Measurements from ENCODE around the gene DLG2. TPM values are rescaled to one million over a fixed set of nuclear protein-coding genes. Genes with fewer than 3 reads are reported as not detected.
"Not testable (repeated sequence)": the region's sequence is repeated elsewhere in the genome, so short reads cannot be mapped to it uniquely, and the experiment has no call there.

Gene DLG2
- total RNA-seq, 4 donors from 2014 or later = 0.18 to 8.3 (median 2.5) TPM

DNA sequence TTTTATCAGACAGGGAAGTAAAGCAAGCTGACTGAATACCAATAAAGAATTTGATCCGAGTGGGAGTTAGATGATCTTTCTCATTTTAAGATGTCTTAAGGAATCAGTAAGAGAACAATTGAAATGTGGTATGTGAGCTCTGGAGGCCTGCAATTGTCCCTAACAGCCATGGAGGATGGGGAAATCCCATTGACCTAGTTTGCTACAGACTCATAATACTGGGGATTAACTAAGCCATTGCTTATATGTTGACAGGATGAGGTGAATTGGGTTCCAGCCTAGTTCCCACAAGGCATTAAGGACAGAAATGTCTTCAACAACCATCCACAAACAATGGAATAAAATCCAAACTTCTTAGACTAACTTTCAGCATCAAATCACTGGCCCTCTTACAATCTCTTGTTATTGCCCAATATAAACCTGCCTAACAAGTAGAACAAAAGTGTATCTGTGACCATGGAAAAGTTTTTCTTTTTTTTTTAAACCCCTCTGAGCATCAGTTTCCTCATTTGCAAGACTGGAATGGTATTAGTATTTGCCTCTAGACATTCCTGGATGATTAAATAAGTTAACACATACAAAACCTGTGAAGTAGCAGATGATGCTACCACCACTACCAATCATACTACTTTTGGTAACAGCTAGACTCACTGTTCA is 773.2 kb downstream of the DLG2 start:
- Histone ChIP-seq H3K27me3 (no peaks in the 10 kb centered on the region), H3K4me3 (no peak overlapping the region), H3K27ac (no peak overlapping the region), H3K9me3 (no peaks in the 10 kb centered on the region), H3K36me3 (no peaks in the 10 kb centered on the region), H3K4me1 (no peaks in the 10 kb centered on the region)
- TF ChIP-seq, protein P1, sequence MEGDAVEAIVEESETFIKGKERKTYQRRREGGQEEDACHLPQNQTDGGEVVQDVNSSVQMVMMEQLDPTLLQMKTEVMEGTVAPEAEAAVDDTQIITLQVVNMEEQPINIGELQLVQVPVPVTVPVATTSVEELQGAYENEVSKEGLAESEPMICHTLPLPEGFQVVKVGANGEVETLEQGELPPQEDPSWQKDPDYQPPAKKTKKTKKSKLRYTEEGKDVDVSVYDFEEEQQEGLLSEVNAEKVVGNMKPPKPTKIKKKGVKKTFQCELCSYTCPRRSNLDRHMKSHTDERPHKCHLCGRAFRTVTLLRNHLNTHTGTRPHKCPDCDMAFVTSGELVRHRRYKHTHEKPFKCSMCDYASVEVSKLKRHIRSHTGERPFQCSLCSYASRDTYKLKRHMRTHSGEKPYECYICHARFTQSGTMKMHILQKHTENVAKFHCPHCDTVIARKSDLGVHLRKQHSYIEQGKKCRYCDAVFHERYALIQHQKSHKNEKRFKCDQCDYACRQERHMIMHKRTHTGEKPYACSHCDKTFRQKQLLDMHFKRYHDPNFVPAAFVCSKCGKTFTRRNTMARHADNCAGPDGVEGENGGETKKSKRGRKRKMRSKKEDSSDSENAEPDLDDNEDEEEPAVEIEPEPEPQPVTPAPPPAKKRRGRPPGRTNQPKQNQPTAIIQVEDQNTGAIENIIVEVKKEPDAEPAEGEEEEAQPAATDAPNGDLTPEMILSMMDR (IDR thresholded peaks at IDR 0.05) = no peak
- TF ChIP-seq POLR2A (IDR thresholded peaks at IDR 0.05) = no peak
- no peak for DNase-seq

DNA sequence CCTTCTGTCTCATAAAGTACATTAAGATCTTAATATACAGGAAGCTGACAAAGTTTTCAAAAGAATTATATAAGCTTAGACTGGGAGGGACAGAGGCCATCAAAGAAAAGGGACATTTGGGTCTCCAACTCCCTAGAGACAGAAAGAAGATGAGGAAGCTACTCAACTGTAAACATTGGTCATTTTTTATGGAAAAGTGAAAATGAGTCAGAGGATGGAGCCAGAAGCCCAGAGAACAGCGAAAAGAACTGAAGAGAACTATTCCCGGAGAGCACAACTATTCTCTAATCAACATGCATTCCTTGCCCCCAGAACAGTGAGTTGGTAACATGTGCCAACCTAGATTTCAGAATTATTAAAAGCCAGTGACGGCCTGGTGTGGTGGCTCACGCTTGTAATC is 779.3 kb downstream of the DLG2 start:
- Histone ChIP-seq H3K27me3 (no peaks in the 10 kb centered on the region), H3K4me1 (no peaks in the 10 kb centered on the region), H3K9me3 (no peaks in the 10 kb centered on the region), H3K36me3 (no peaks in the 10 kb centered on the region), H3K4me3 (no peak overlapping the region), H3K27ac (no peak overlapping the region)
- no peak for TF ChIP-seq POLR2A (IDR thresholded peaks at IDR 0.05)
- TF ChIP-seq, protein P1 (IDR thresholded peaks at IDR 0.05) = no peak
- DNase-seq = no peak

DNA sequence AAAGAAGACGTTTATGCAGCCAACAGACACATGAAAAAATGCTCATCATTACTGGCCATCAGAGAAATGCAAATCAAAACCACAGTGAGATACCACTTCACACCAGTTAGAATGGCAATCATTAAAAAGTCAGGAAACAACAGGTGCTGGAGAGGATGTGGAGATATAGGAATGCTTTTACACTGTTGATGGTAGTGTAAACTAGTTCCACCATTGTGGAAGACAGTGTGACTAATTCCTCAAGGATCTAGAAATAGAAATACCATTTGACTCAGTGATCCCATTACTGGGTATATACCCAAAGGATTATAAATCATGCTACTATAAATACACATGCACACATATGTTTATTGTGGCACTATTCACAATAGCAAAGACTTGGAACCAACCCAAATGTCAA is 786.9 kb downstream of the DLG2 start:
- not testable (repeated sequence) for H3K27ac ChIP-seq, H3K36me3 ChIP-seq, H3K27me3 ChIP-seq, DNase-seq, H3K4me3 ChIP-seq, H3K4me1 ChIP-seq, H3K9me3 ChIP-seq

DNA sequence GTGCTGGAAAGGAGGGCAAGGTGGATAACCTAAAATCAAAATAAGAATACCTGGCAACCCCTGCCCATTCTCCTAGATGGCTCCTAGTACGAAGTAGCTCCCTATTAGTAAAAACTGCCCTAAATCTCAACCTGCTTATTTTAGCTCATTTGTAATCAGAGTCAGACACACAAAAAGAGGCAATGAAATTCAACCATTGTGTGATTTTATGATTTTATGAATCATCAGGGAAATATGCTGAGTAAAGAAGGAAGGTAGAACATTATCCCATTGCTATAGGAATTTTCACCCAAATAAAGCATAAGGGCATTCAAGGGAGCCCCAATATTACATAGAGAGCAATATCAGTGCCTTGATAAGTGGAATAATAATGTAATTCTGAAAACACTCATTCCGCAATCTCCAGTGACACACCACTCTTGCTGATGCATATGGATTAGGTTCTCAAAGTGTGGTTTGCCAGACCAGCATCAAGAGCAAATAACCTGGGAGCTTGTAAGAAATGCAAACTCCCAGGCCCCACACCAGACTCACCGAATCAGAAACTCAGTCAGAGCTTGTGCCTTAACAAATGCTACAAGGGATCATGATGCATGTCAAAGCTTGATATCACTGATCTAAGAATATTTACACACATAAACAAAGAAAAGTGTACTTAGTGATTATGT is 789.6 kb downstream of the DLG2 start:
- no peaks in the 10 kb centered on the region for H3K27me3 ChIP-seq
- DNase-seq = no peak
- TF ChIP-seq POLR2A (IDR thresholded peaks at IDR 0.05) = no peak
- TF ChIP-seq, protein P1 (IDR thresholded peaks at IDR 0.05) = no peak
- H3K4me3 ChIP-seq = no peak overlapping the region
- H3K4me1 ChIP-seq = no peaks in the 10 kb centered on the region
- no peaks in the 10 kb centered on the region for H3K36me3 ChIP-seq
- H3K27ac ChIP-seq = no peak overlapping the region
- H3K9me3 ChIP-seq = no peaks in the 10 kb centered on the region

DNA sequence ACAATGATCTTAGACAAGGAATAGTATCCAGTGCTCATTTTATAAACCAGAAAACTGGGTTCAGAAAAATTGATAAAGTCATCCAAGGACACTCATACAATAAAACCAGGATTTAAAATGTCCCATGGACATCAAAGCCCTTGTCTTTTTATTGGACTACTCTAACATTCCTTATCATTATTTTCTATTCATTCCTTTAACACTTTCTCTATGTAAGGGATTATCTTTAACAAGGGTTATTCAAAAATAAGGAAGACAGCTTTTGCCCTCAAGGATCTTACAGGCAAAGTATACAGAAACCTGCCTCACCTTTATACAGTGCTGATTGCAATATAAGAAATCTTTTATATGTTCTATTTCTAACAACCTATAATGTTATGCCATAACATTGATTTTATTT is 790.8 kb downstream of the DLG2 start:
- Histone ChIP-seq H3K27me3 (no peaks in the 10 kb centered on the region), H3K9me3 (no peaks in the 10 kb centered on the region), H3K36me3 (no peaks in the 10 kb centered on the region), H3K27ac (no peak overlapping the region), H3K4me3 (no peak overlapping the region), H3K4me1 (no peaks in the 10 kb centered on the region)
- DNase-seq = no peak
- TF ChIP-seq, protein P1 (IDR thresholded peaks at IDR 0.05) = no peak
- no peak for TF ChIP-seq POLR2A (IDR thresholded peaks at IDR 0.05)

DNA sequence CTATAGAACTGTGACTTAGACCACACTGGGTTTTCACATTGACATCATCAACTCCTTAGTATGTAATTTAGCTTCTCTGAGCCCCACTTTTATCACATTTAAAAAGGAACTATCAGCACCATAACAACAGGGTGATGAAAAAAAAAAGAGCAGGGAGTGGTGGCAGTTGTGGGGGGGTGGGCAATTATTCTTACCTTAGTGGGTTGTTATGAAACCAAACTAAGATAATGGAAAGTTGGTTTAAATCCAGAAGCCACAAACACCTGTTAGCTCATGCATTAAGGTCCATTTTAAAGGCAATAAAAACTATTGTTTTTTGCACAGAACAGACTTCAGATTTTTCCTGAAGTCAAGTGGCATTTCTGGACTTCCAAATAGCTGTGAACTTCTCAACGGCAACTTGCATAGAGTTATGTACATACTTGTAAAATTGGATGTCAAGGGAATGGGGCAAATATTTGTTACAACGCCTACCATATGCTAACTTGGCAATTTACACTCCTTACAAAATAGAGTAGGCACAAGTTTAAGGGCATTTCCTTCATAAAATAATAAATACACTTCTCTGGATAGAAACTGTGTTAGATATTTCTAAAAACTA is 793.6 kb downstream of the DLG2 start:
- DNase-seq = no peak
- H3K36me3 ChIP-seq = no peaks in the 10 kb centered on the region
- TF ChIP-seq, protein P1 (IDR thresholded peaks at IDR 0.05) = no peak
- TF ChIP-seq POLR2A (IDR thresholded peaks at IDR 0.05) = no peak
- H3K27ac ChIP-seq = no peak overlapping the region
- no peak overlapping the region for H3K4me3 ChIP-seq
- H3K9me3 ChIP-seq = no peaks in the 10 kb centered on the region
- H3K27me3 ChIP-seq = no peaks in the 10 kb centered on the region
- H3K4me1 ChIP-seq = no peaks in the 10 kb centered on the region
